Mesenchymal stem cell (in vitro differentiated cells and primary cell): Measurements from ENCODE around the gene VPS9D1.
A peak's percentile ranks its signal among the peaks of the same experiment; 100 is the strongest.

Experiments
- DNase-seq: peaks from one replicate; pipeline ENCODE4 v3.0.0-alpha.2; 2013
- H2AFZ ChIP-seq: one replicate; pipeline ENCODE4 v1.6.1; 2013; ENCODE audit warnings: low read depth, mild to moderate bottlenecking, control low read depth, inconsistent platforms, low read length, moderate library complexity
- H2AK5ac ChIP-seq: 2 replicates; pipeline ENCODE4 v1.6.1; 2013; ENCODE audit warnings: low read length, moderate library complexity, mild to moderate bottlenecking, inconsistent platforms; ENCODE audit not compliant: severe bottlenecking
- H2BK120ac ChIP-seq: one replicate; pipeline ENCODE4 v1.6.1; 2013; ENCODE audit warnings: low read depth, mild to moderate bottlenecking, inconsistent platforms, low read length, moderate library complexity
- H2BK12ac ChIP-seq, 2 experiments: one replicate each; pipeline ENCODE4 v1.6.1; 2013; ENCODE audit warnings: inconsistent platforms in 2 of 2, low read length in 2 of 2, mild to moderate bottlenecking in 2 of 2, moderate library complexity in 2 of 2, control low read depth in 1 of 2
- H2BK15ac ChIP-seq: one replicate; pipeline ENCODE4 v1.6.1; 2013; ENCODE audit warnings: mild to moderate bottlenecking, low read depth, inconsistent platforms; ENCODE audit not compliant: poor library complexity, severe bottlenecking
- H2BK5ac ChIP-seq: 2 replicates; pipeline ENCODE4 v1.6.1; 2013; ENCODE audit warnings: low read depth, mild to moderate bottlenecking, low read length, control low read depth, inconsistent platforms; ENCODE audit not compliant: poor library complexity, severe bottlenecking
- H3K14ac ChIP-seq, 2 experiments: one replicate each; pipeline ENCODE4 v1.6.1; 2013; ENCODE audit warnings: inconsistent platforms in 2 of 2, low read length in 2 of 2, control low read depth in 1 of 2, mild to moderate bottlenecking in 1 of 2, moderate library complexity in 1 of 2
- H3K18ac ChIP-seq, 2 experiments: one replicate each; pipeline ENCODE4 v1.6.1; 2013; ENCODE audit warnings: inconsistent platforms in 2 of 2, low read length in 2 of 2, control low read depth in 1 of 2, low read depth in 1 of 2, mild to moderate bottlenecking in 1 of 2
- H3K23ac ChIP-seq, 2 experiments: one replicate each; pipeline ENCODE4 v1.6.1; 2013; ENCODE audit warnings: inconsistent platforms in 2 of 2, low read length in 2 of 2, mild to moderate bottlenecking in 2 of 2, moderate library complexity in 2 of 2, control low read depth in 1 of 2
- H3K27ac ChIP-seq: 2 replicates; pipeline ENCODE4 v1.5.1; 2013; ENCODE audit warnings: mild to moderate bottlenecking, moderate library complexity, low read length, control low read depth, inconsistent platforms; ENCODE audit not compliant: poor library complexity, severe bottlenecking
- H3K27me3 ChIP-seq, 2 experiments: 2 replicates each; pipeline versions ENCODE4 v1.6.1 to v1.7.0; 2013; ENCODE audit warnings: low read length in 2 of 2, mild to moderate bottlenecking in 2 of 2, moderate library complexity in 2 of 2, control low read depth in 1 of 2, inconsistent platforms in 1 of 2; ENCODE audit not compliant: control insufficient read depth in 1 of 2, insufficient read depth in 1 of 2
- H3K36me3 ChIP-seq, 2 experiments: 2 replicates each; pipeline versions ENCODE4 v1.6.1 to v1.7.0; 2013; ENCODE audit warnings: low read length in 2 of 2, control low read depth in 1 of 2, inconsistent platforms in 1 of 2, low read depth in 1 of 2, mild to moderate bottlenecking in 1 of 2; ENCODE audit not compliant: insufficient read depth in 2 of 2, control insufficient read depth in 1 of 2
- H3K4ac ChIP-seq, 2 experiments: one replicate each; pipeline ENCODE4 v1.6.1; 2013; ENCODE audit warnings: inconsistent platforms in 2 of 2, low read length in 2 of 2, mild to moderate bottlenecking in 2 of 2, moderate library complexity in 2 of 2, control low read depth in 1 of 2, low read depth in 1 of 2
- H3K4me1 ChIP-seq: 2 replicates; pipeline ENCODE4 v1.6.1; 2013; ENCODE audit warnings: low read depth, low read length, control low read depth; ENCODE audit not compliant: control insufficient read depth, insufficient read depth
- H3K4me2 ChIP-seq: 2 replicates; pipeline ENCODE4 v1.6.1; 2013; ENCODE audit warnings: low read length, mild to moderate bottlenecking, inconsistent platforms; ENCODE audit not compliant: poor library complexity, severe bottlenecking
- H3K4me3 ChIP-seq, 2 experiments: 2 replicates each; pipeline versions ENCODE4 v1.5.1 to v1.7.0; 2013; ENCODE audit warnings: low read length in 2 of 2, mild to moderate bottlenecking in 2 of 2, control low read depth in 1 of 2, low read depth in 1 of 2; ENCODE audit not compliant: insufficient read depth in 1 of 2
- H3K79me1 ChIP-seq: replicated peaks from 2 replicates; pipeline ENCODE4 v1.6.1; 2013; ENCODE audit warnings: mild to moderate bottlenecking, control low read depth, low read length, inconsistent platforms; ENCODE audit not compliant: poor library complexity, severe bottlenecking
- H3K9ac ChIP-seq: 2 replicates; pipeline ENCODE4 v1.7.0; 2013; ENCODE audit warnings: mild to moderate bottlenecking, low read length, moderate library complexity
- H3K9me3 ChIP-seq: 2 replicates; pipeline ENCODE4 v1.7.0; 2013; ENCODE audit warnings: mild to moderate bottlenecking, low read length; ENCODE audit not compliant: control insufficient read depth
- H4K8ac ChIP-seq: one replicate; pipeline ENCODE4 v1.6.1; 2013; ENCODE audit warnings: inconsistent platforms, mild to moderate bottlenecking, low read length, moderate library complexity
- H4K91ac ChIP-seq: one replicate; pipeline ENCODE4 v1.6.1; 2013; ENCODE audit warnings: mild to moderate bottlenecking, low read length, inconsistent platforms
- WGBS: methylation state at CpG from one replicate; pipeline ENCODE4 v1.1.7; 2013; ENCODE audit warnings: mixed read lengths; 5-methylcytosine and 5-hydroxymethylcytosine counted together

VPS9D1 gene

DNA sequence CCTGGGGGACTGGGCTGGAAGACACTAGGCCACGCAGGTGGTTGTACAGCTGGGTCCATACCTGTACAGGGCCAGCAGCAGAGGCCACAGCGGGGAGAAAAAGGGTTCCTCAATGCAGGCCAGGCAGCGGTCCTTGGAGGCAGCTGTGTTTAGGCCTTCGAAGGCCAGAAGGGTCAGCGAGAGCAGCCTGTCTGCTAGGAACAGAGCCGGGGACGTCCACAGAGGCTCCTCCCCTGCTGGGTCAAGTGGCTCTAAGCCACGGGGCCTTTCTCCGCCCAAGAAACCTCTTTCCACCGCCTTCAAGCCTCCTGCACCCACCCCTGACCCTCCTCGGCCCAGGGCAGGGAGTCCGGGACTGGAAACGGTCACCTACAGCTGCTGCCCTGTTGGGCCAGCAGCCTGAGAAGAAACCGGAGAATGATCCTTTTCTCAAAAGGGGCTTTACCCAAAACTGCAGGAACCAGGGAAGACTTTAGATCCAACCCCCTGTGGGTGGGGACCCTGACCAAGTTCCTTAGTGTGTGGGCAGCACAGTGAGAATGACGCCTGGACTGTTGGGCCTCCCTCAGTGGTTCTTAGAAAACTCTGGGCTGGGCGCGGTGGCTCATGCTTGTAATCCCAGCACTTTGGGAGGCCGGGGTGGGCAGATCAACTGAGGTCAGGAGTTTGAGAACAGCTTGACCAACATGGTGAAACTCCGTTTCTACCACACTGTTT lies 10.8 kb downstream of the VPS9D1 start:
- Histone ChIP-seq H3K4me1 (peaks cover 27% of the 10 kb centered on the region), H3K4ac (no peak overlapping the region), H2BK120ac (no peak overlapping the region), H3K9me3 (no peaks in the 10 kb centered on the region), H2AK5ac (peak overlapping the region; percentile 13), H3K23ac (no peak overlapping the region), H2BK15ac (no peak overlapping the region), H4K8ac (no peak overlapping the region), H3K36me3 (peaks cover 19 to 43% of the 10 kb centered on the region in 2 experiments), H3K14ac (no peak overlapping the region), H3K79me1 (peaks cover 2% of the 10 kb centered on the region), H2AFZ (no peak overlapping the region), H3K27me3 (no peaks in the 10 kb centered on the region), H3K9ac (no peak overlapping the region), H2BK12ac (no peak overlapping the region), H3K4me2 (no peak overlapping the region), H4K91ac (no peak overlapping the region), H2BK5ac (no peak overlapping the region), H3K27ac (no peak overlapping the region), H3K18ac (no peak overlapping the region), H3K4me3 (no peak overlapping the region)
- no peak for DNase-seq
- WGBS = 76% methylated on average over 19 of the region's 19 CpGs

DNA sequence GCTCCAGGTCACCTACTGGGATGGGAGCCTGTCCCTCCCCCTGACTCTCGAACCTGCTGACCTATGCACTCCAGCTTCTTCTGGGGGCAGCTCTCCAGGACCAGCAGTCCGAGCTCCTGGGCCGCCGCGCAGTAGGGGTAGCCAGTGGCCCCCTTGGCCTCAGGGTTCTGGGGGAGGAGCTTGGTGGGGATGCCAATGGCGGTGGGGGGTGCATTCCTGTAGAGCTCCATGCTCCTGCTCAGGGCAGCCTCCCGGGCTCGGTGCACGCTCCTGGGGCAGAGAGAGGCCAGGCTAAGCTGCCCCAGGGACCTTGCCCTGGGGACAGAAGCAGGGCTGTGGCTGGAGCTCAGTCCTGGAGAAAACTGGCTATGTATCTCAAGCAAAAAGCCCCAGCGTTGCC lies 11.5 kb downstream of the VPS9D1 start:
- no peak overlapping the region for H3K4me2 ChIP-seq
- H3K9ac ChIP-seq = no peak overlapping the region
- H4K91ac ChIP-seq = no peak overlapping the region
- no peak for DNase-seq
- H3K79me1 ChIP-seq = peaks cover 2% of the 10 kb centered on the region
- no peak overlapping the region for H3K27ac ChIP-seq
- H4K8ac ChIP-seq = no peak overlapping the region
- H3K4me3 ChIP-seq = no peak overlapping the region
- peaks cover 19 to 43% of the 10 kb centered on the region in 2 experiments for H3K36me3 ChIP-seq
- no peak overlapping the region for H2BK15ac ChIP-seq
- peaks cover 0 to 3% of the 10 kb centered on the region in 2 experiments for H3K27me3 ChIP-seq
- 90% methylated on average over 10 of the region's 10 CpGs for WGBS
- no peak overlapping the region for H3K18ac ChIP-seq
- peaks cover 27% of the 10 kb centered on the region for H3K4me1 ChIP-seq
- no peak overlapping the region for H2AK5ac ChIP-seq
- no peak overlapping the region for H3K23ac ChIP-seq
- no peak overlapping the region for H2BK120ac ChIP-seq
- no peak overlapping the region for H3K4ac ChIP-seq
- no peak overlapping the region for H2AFZ ChIP-seq
- no peak overlapping the region for H3K14ac ChIP-seq
- H3K9me3 ChIP-seq = no peaks in the 10 kb centered on the region
- no peak overlapping the region for H2BK12ac ChIP-seq
- H2BK5ac ChIP-seq = no peak overlapping the region

DNA sequence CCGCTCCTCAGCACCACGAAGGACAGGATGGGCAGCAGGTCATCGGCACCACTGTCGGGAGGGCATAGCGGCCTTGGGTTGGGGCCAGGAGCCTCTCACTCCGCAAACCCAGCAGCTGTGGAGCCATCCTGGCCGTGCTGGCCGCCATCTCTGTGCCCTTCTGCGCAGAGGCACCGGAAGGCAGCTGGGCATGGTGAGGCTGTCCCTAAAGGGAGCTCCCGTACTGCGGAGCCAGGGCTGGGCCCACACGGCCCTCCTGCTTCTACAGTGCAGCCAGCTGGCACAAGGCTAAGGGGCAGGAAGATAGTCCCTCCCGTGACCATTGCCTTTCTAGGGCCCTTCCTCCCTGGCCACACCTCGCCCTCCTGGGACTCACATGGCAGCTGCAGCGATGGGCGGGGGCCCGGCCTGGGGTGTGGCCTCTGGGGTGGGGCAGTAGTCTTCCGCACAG lies 12.2 kb downstream of the VPS9D1 start:
- peak overlapping the region; percentile 4 for H4K91ac ChIP-seq
- peaks cover 2% of the 10 kb centered on the region for H3K79me1 ChIP-seq
- H3K4me2 ChIP-seq = no peak overlapping the region
- H2AFZ ChIP-seq = no peak overlapping the region
- H2BK120ac ChIP-seq = no peak overlapping the region
- no peak overlapping the region for H3K9ac ChIP-seq
- H2BK5ac ChIP-seq = no peak overlapping the region
- peaks cover 19 to 43% of the 10 kb centered on the region in 2 experiments for H3K36me3 ChIP-seq
- DNase-seq = no peak
- no peak overlapping the region for H3K14ac ChIP-seq
- no peak overlapping the region for H3K4ac ChIP-seq
- no peak overlapping the region for H3K23ac ChIP-seq
- H3K4me3 ChIP-seq = no peak overlapping the region
- H3K27me3 ChIP-seq = peaks cover 0 to 4% of the 10 kb centered on the region in 2 experiments
- no peak overlapping the region for H3K27ac ChIP-seq
- H3K9me3 ChIP-seq = no peaks in the 10 kb centered on the region
- H3K4me1 ChIP-seq = peaks cover 27% of the 10 kb centered on the region
- WGBS = 93% methylated on average over 19 of the region's 19 CpGs
- H2BK15ac ChIP-seq = no peak overlapping the region
- H2AK5ac ChIP-seq = no peak overlapping the region
- H2BK12ac ChIP-seq = no peak overlapping the region
- H3K18ac ChIP-seq = no peak overlapping the region
- H4K8ac ChIP-seq = no peak overlapping the region

DNA sequence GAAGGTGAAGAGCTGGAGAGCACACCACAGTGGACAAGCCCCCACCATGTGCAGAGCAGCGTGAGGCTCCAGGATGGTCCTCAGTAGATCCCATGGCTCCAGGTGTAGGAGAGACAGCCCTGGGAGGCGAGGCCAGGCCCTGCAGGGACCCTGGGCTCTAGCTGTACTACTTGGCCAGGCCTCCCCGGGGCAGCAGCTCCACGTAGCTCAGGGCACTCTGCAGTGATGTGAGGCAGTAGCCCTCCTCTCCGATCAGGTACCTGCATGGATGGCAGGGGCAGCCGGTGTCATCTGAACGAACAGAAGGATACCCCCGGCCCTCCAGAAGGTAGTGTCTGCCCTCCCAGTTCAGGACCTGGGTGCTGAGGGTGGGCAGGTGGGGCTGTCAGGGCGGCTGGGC lies 13.0 kb downstream of the VPS9D1 start:
- Histone ChIP-seq H4K8ac (no peak overlapping the region), H4K91ac (no peak overlapping the region), H3K9ac (no peak overlapping the region), H3K79me1 (peaks cover 2% of the 10 kb centered on the region), H3K4me1 (peaks cover 27% of the 10 kb centered on the region), H2AK5ac (no peak overlapping the region), H3K9me3 (no peaks in the 10 kb centered on the region), H3K18ac (no peak overlapping the region), H3K36me3 (peaks cover 19 to 43% of the 10 kb centered on the region in 2 experiments), H3K27me3 (peaks cover 0 to 7% of the 10 kb centered on the region in 2 experiments), H3K4ac (no peak overlapping the region), H3K23ac (no peak overlapping the region), H2AFZ (no peak overlapping the region), H3K4me2 (no peak overlapping the region), H3K4me3 (peak overlapping the region in 1 of 2 experiments; percentile 22), H2BK15ac (no peak overlapping the region), H2BK120ac (no peak overlapping the region), H2BK5ac (no peak overlapping the region), H3K14ac (no peak overlapping the region), H2BK12ac (no peak overlapping the region), H3K27ac (no peak overlapping the region)
- DNase-seq = no peak
- WGBS = 89% methylated on average over 9 of the region's 9 CpGs
